K562 (cell line): Measurements from ENCODE around the gene LRRC38. TPM values are rescaled to one million over a fixed set of nuclear protein-coding genes. Genes with fewer than 3 reads are reported as not detected.

ENCODE experiments used
- ATAC-seq: fragments of 200-7000 bp; cut with Tn5 transposase; 3 replicates; pipeline ENCODE4 v1.9.1; 2020; ENCODE audit warnings: moderate library complexity
- BruUV-seq: library from RNA; stranded (reverse); fragments of 400-500 nt; replicated peaks from 2 replicates; lab custom pipeline; 2021; lab: Mats Ljungman, UMichigan
- CTCF ChIA-PET: fragments of 300-600 bp; formaldehyde crosslinking; extraction: SDS; loops from one replicate; lab custom pipeline; 2021; ENCODE audit warnings: low intra/inter-chr PET ratio; lab: Yijun Ruan, JAX
- POLR2A ChIA-PET: fragments of 300-600, 350-650 bp; sonication (Branson Sonifier 250); formaldehyde crosslinking; extraction: SDS; loops from one replicate; lab custom pipeline; 2021; ENCODE audit warnings: antibody characterized with exemption, inconsistent platforms; lab: Yijun Ruan, JAX
- DNase-seq, 4 experiments: peaks; one replicate each; pipeline versions ENCODE4 v3.0.0 to v3.0.0-alpha.2; 2011 to 2018; ENCODE audit warnings: low spot score in 3 of 4, mixed read lengths in 3 of 4; ENCODE audit errors: extremely low read depth in 1 of 4
- FAIRE-seq: peaks from 2 replicates; lab custom pipeline; 2011; peaks lifted over from hg19 to GRCh38; lab: Jason Lieb, UNC
- H2AFZ ChIP-seq: 2 replicates; pipeline ENCODE4 v1.6.0; 2011; ENCODE audit warnings: low read depth, low read length, control low read depth, inconsistent platforms
- H3K27ac ChIP-seq: fragments of 200-600 bp; 3 replicates; pipeline ENCODE4 v1.8.0; 2011; ENCODE audit warnings: low read depth, mild to moderate bottlenecking, control low read depth, inconsistent platforms, low read length, moderate library complexity, mixed read lengths; ENCODE audit errors: extremely low read depth
- H3K27me3 ChIP-seq, 2 experiments: fragments of 300-600 bp in 1 of 2; 2 replicates in 1 of 2; 3 replicates in 1 of 2; pipeline versions ENCODE4 v1.6.0 to v1.8.0; 2011; ENCODE audit warnings: inconsistent platforms in 2 of 2, low read length in 2 of 2, mild to moderate bottlenecking in 1 of 2, mixed read lengths in 1 of 2, moderate library complexity in 1 of 2; ENCODE audit not compliant: control insufficient read depth in 2 of 2, insufficient read depth in 2 of 2
- H3K36me3 ChIP-seq: fragments of 300-600 bp; 3 replicates; pipeline ENCODE4 v1.8.0; 2011; ENCODE audit warnings: mild to moderate bottlenecking, low read length, inconsistent platforms; ENCODE audit not compliant: control insufficient read depth, insufficient read depth
- H3K4me1 ChIP-seq, 2 experiments: fragments of 200-600 bp in 1 of 2; replicated peaks in 1 of 2; 2 replicates in 1 of 2; 3 replicates in 1 of 2; pipeline versions ENCODE4 v1.5.1 to v1.8.0; 2011; ENCODE audit warnings: inconsistent platforms in 2 of 2, low read length in 2 of 2, mild to moderate bottlenecking in 1 of 2, mixed read lengths in 1 of 2, moderate library complexity in 1 of 2; ENCODE audit not compliant: control insufficient read depth in 2 of 2, insufficient read depth in 2 of 2
- H3K4me2 ChIP-seq: 2 replicates; pipeline ENCODE4 v1.6.1; 2011; ENCODE audit warnings: low read length, control low read depth, inconsistent platforms, mixed read lengths; ENCODE audit not compliant: insufficient read depth
- H3K4me3 ChIP-seq: fragments of 200-600 bp; sonication (generic), shearing (Covaris generic); 2 replicates; pipeline ENCODE4 v1.5.1; 2016; ENCODE audit warnings: control low read depth, inconsistent platforms
- H3K79me2 ChIP-seq: fragments of 200-600 bp; 3 replicates; pipeline ENCODE4 v1.8.0; 2011; ENCODE audit warnings: low read length, inconsistent platforms; ENCODE audit not compliant: control insufficient read depth, insufficient read depth
- H3K9ac ChIP-seq, 2 experiments: 2 replicates each; pipeline versions ENCODE4 v1.6.0 to v1.6.1; 2011; ENCODE audit warnings: low read depth in 2 of 2, low read length in 2 of 2, control low read depth in 1 of 2, inconsistent platforms in 1 of 2, mild to moderate bottlenecking in 1 of 2, mixed read lengths in 1 of 2; ENCODE audit not compliant: insufficient read depth in 1 of 2
- H3K9me1 ChIP-seq: one replicate; pipeline ENCODE4 v1.6.0; 2011; ENCODE audit warnings: inconsistent platforms, mild to moderate bottlenecking, low read length, moderate library complexity; ENCODE audit not compliant: control insufficient read depth, insufficient read depth
- H3K9me3 ChIP-seq: replicated peaks from 2 replicates; pipeline ENCODE4 v1.5.1; 2011; ENCODE audit warnings: low read depth, low read length, inconsistent platforms; ENCODE audit not compliant: control insufficient read depth, insufficient read depth
- H4K20me1 ChIP-seq: replicated peaks from 2 replicates; pipeline ENCODE4 v1.6.1; 2011; ENCODE audit warnings: low read length, inconsistent platforms, mixed read lengths; ENCODE audit not compliant: control insufficient read depth, insufficient read depth
- MTA2 ChIP-seq: fragments of 450-650 bp; IDR thresholded peaks from 2 replicates; pipeline ENCODE4 v1.6.1; 2016; ENCODE audit warnings: low read depth
- NONO ChIP-seq, 2 experiments: fragments of 200-400 bp in 1 of 2; fragments of 450-650 bp in 1 of 2; formaldehyde crosslinking in 1 of 2; IDR thresholded peaks; 2 replicates each; pipeline ENCODE4 v1.6.1; 2017; ENCODE audit warnings: low read depth in 2 of 2, mild to moderate bottlenecking in 2 of 2, moderate library complexity in 2 of 2, low read length in 1 of 2
- ZC3H11A ChIP-seq: IDR thresholded peaks from 2 replicates; pipeline ENCODE4 v1.6.1; 2012; ENCODE audit warnings: low read depth, low read length, improper control_type of control experiment
- ZNF407 ChIP-seq: fragments of 450-650 bp; IDR thresholded peaks from 2 replicates; pipeline ENCODE4 v1.6.1; 2016; ENCODE audit warnings: low read depth
- WGBS: fragments of 100-300 bp; shearing (Covaris generic); methylation state at CpG from one replicate; pipeline ENCODE4 v1.1.6; 2016; ENCODE audit warnings: low coverage, mixed read lengths; ENCODE audit not compliant: insufficient coverage; ENCODE audit errors: missing lambda C conversion rate; 5-methylcytosine and 5-hydroxymethylcytosine counted together
- in situ Hi-C: fragments of 300-500 bp; cut with MboI; formaldehyde crosslinking; loops from 4 replicates; pipeline ENCODE4 v1.15.0; 2018; ENCODE audit warnings: inconsistent platforms, mixed read lengths
- intact Hi-C: fragments of 100-400 bp; cut with micrococcal nuclease; formaldehyde crosslinking; loops from 2 replicates; pipeline ENCODE4 v1.14.2; 2022
- polyA plus RNA-seq, 8 experiments: library from polyadenylated mRNA; depleted of rRNA in 4 of 8; stranded (reverse) in 5 of 8; unstranded in 3 of 8; fragments of >200 nt; fragmentation: Nextera tagmentation in 2 of 8; fragmentation: Illumina TruSeq in 1 of 8; extraction: Ambion mirVana in 2 of 8; extraction: Trizol in 1 of 8; gene quantifications; 2 replicates each; pipeline versions ENCODE4 v1.2.1 to v1.2.3, GENCODE V29; 2011 to 2014; ENCODE audit warnings: inconsistent platforms in 1 of 8, missing spikeins in 1 of 8
- total RNA-seq, 7 experiments: library from RNA; depleted of rRNA in 6 of 7; stranded (reverse); fragments of >200 nt in 6 of 7; fragmentation: Illumina TruSeq in 2 of 7; extraction: Trizol in 2 of 7; gene quantifications; 2 replicates each; pipeline versions ENCODE4 v1.2.1 to v1.2.3, GENCODE V29; 2011 to 2021; ENCODE audit warnings: low replicate concordance in 1 of 7

The LRRC38 gene
- total and polyA plus RNA-seq, 9 of the 15 experiments (the other 6 are each of a cell fraction or from before 2014, with no cell fraction given) = not detected

GRCh38 chr1:13494712-13495111 lies 19.1 kb downstream of the LRRC38 start:
- Histone ChIP-seq H3K4me2 (no peak overlapping the region), H2AFZ (no peak overlapping the region), H3K9ac (no peak overlapping the region), H3K27ac (no peak overlapping the region), H3K27me3 (peaks cover 36 to 79% of the 10 kb centered on the region in 2 experiments)
- no peak for DNase-seq
- WGBS = 0% methylated on average over 6 of the region's 6 CpGs
- no peak for TF ChIP-seq ZC3H11A
- TF ChIP-seq MTA2 = no peak
- no peak for TF ChIP-seq ZNF407
- no peak for TF ChIP-seq NONO (IDR thresholded peaks at IDR 0.05; ENCODE audit: low read depth in 2 of 2, low read length in 1 of 2)
- TF ChIP-seq, all 486 proteins: peak for 0
- no TSS peak for BruUV-seq
- intact Hi-C loops (no loop called here), in situ Hi-C loops (no loop called here)
- no peaks in the 10 kb centered on the region for H3K36me3 ChIP-seq
- H3K9me3 ChIP-seq = no peaks in the 10 kb centered on the region
- H3K4me3 ChIP-seq = no peak overlapping the region
- H3K9me1 ChIP-seq = no peaks in the 10 kb centered on the region
- no peaks in the 10 kb centered on the region for H3K79me2 ChIP-seq
- ChIA-PET CTCF (no interaction called here), POLR2A (interaction anchor here (0.7 to 0.8 kb wide), 2 partner anchors 10 to 16 kb away, joined by 3 read pairs; no protein-coding TSS in a partner anchor)
- ATAC-seq (no peak), FAIRE-seq (no peak)
- no peaks in the 10 kb centered on the region for H3K4me1 ChIP-seq
- H4K20me1 ChIP-seq = 0 out of 2 replicates have a peak, but pooled peaks cover 3% of the 10 kb centered on the region
